Stimulated activated CD4-positive, alpha-beta T cell treated with anti-CD3 and anti-CD28 coated beads, Interleukin-12 subunit alpha, Interleukin-12 subunit beta, amount 100 ng/mL, for 48 hours (primary cell): ENCODE data around the gene PROM1.

Experiments used
- DNase-seq, 3 donors: peaks; one replicate each; pipeline ENCODE4 v3.0.0-alpha.2; 2020; ENCODE audit warnings: low read depth in 2 of 3, low spot score in 1 of 3

Gene PROM1

DNA sequence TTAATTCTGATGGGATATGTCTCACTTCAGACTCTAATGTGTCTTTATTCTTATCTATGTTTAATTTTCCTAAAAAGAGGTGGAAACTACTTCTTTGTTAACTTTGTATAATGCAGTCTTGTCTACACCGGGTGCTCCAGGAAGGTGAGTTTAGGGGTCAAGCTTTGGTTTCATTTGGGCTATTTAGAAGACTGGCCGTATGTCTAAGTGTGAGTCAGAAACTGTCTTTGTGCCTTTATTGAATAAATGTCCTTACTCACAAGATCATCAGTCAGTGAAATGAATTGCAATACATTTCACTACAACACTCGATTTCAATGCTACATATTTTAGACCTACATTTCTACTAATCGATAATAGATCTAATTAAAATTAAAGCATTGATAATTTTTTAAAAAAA, 56.2 kb downstream of the PROM1 start:
- no peak for DNase-seq

DNA sequence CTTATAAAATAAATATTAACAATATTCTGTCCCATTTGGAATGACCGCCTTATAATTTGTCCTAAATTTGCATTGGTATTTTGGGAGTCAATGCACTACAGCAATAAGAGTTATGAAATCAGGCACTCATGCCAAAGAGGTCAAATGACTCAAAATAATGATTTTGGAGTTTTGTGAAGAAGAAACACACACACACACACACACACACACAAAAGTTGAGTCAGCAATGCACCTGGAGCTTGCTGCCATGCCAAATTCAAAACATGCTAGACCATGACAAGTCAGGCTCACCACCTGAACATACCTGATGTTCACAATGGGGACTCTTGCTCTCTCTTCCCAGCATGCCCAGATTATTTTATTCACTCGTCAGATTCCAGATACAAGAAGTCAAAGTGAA, 56.7 kb downstream of the PROM1 start:
- no peak for DNase-seq

DNA sequence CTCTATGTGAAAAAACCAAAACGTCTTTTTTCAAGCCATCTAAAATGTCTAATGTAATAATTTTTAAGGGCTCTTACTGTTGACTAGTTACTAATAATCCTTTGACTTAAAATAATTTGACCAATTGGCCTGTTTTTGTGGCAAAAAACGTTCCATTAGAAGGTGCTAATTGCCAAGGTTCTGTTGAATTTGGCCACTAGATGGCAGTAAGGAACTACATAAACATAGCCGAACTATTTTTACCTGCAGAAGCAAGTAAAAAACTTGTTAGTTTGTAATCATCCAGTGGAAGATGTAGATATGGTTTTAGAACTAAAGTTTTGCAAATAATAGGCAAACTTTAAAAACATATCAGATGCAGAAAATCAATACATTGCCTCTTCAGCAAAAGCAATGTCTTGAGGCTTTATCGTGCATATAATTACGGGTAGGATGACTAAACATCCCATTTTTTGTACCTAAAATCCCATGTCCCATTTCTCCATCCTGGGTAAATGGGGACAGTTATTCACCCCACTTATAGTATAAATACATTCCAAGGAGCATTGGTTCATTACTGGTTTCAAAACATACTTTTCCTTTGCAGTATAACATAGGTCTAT, 57.6 kb downstream of the PROM1 start:
- peak in 1 of 3 donors; percentile 46 for DNase-seq

DNA sequence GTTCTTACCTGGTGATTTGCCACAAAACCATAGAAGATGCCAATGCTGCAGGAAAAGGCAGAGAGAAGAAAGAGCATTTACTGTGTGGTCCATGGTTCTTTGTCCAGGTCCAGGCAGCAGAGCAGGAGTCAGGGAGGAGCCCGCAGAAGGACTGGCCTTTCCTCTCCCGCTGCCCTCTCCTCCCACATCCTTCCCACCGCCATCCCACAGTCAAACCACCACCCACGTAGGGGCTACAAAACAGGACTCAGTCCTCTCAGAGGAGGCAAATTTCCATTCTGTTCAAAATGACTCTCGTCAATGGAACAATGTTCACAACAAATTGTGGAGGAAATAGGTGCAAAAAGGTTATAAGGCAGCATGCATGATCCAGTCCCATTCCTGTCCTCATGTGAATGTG, 58.6 kb downstream of the PROM1 start:
- DNase-seq = no peak

DNA sequence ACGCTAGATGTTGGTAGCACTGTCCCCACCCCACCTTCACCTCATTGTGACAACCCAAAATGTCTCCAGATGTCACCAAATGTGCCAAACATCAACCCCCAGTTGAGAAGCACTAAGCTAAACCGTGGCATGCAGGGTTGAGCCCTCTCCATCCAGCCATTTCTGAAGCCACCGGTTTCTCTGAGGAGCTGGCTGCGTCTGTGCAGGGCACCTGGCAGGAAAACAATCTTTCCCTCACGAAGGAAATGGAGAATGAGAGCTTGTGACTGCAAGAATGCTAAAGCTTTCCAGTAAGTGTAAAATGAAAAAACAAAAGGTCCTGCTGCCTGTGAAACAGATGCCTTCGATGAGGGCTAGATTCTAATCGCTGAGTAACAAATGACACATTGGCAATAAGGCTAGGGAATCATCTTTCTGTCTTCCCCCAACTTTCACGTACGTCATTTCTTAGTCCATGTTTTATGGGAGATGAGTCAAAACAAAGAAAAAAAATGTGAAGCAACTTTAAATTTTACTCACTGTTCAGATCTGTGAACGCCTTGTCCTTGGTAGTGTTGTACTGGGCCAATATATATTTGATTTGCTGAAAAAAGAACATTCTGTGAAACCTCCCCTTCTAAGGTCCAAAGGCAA, 59.9 kb downstream of the PROM1 start:
- DNase-seq = no peak

DNA sequence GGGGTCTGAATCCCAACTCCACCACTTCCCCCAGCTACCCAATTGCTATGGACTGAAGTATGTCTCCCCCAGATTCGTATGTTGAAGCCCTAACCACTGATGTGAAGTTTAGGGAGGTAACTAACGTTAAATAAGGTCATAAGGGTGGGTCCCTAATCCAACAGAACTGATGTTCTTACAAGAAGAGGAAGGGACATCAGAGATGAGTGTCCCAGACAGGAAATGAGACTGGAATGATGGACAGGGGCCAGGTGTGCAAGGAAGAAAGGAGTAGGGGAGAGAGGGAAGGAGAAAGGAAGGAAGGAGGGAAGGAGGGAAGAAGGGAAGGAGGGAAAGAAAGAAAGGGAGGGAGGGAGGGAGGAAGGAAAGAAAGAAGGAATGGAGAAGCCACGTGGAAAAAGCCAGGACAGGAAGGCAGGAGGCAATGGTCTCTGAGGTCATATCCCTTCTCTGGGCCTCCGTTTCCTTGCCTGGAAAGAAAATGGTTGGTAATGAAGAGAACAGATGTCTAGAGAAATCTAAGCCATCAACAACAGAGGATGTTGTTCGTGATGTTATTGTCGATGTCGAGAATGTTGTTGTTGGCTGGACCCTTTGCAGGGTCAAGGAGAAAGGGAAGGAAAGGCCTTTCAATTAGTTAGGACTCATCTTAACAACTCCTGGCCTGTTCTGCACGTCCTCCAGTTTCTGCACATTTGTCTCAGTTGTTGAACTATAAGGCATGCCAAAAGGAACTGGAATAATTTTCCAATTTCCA, 61.8 kb downstream of the PROM1 start:
- DNase-seq = no peak

DNA sequence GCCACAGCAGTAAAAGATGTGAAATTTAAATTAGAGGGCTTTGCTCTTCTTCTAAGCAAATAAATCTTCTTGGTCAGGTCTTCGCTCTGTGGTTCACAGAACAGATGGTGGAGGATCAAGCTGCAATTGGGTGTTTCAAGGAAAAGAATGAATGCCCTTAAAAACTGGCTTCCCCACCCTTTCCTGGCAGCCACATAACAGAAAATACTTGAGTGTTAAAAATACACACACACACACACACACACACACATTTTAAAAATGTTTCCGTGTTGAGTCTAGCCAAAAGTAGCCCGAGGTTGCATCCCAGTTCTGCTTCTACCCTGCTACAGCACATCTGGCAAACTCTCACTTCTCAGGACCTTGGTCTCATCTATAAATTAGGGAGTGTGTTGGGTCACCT, 64.2 kb downstream of the PROM1 start:
- DNase-seq = no peak

DNA sequence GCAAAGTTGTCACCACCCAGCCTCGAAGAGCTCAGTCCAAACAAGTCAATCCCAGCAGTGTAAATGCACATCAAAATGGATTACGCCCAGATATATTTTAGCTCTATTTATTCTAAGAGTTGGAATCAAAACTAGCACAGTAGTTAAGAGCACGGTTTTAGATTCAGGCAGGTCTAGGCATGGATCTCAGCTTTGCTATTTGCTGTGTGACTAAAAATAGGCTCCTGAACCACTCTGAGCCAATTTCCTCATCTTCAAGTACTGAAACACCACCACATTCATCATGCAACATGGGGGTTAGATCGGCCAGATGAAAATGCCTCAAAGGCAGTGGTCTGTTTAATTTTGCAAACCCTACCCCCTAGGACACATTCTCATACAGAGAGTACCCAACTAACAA, 65.0 kb downstream of the PROM1 start:
- no peak for DNase-seq

DNA sequence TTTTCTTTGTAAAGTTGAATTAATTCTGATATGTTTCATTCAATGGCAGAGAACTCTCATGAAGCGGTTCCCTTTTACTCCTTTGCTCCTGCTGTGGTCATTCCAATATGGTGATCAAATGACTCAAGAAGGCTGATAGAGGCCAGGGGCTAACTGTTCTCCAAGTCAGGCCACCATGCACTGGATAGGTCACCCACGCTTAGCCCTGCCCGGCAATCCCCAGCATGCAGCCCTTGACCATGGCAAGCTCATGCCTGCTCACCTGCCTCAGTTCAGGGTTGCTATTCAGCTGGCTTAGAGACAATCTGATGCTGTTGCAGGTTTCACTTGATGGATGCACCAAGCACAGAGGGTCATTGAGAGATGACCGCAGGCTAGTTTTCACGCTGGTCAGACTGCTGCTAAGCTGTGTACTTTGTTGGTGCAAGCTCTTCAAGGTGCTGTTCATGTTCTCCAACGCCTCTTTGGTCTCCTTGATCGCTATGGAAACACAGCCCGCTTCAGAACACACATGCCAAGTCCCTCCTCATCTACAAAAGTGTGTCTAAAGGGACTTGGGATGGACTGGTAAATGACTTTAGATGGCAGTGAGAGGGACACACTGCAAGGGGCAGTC, 65.7 kb downstream of the PROM1 start:
- DNase-seq = no peak

DNA sequence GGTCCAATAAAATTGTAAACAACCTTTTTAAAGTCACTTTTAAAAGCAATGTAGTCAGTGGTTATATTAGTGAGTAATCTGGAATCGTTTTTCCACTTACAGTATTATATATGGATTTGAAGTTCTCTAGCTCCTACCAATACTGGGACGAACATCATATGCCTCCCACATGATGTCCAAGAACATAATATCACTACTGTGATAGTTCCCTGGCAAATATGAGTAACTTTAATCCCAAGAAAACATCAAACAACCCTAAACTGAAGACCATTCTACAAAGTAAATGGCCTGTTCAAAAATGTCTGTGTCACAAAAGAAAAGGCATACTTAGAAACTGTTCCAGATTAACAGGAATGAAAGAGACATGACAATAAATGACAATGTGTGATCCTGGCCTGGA, 67.3 kb downstream of the PROM1 start:
- DNase-seq = no peak

DNA sequence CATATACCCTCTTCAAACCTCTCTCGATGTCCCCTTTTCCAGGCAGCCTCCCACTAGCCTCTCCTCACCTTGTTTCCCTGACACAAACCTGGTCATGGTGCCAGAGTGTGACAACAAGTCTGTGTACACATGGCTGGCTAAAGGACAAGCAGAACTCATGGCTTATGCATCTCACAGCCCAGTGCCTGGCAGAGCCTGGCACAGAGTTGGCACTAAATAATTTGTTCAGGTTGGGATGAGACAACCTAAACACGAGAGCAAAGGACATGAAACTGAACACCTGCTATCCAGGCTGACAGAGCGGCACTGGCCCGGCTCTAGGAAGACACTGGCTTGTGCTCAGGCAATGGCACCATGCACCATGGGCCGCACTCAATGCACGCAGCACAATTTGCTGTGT, 72.7 kb downstream of the PROM1 start:
- DNase-seq = no peak

DNA sequence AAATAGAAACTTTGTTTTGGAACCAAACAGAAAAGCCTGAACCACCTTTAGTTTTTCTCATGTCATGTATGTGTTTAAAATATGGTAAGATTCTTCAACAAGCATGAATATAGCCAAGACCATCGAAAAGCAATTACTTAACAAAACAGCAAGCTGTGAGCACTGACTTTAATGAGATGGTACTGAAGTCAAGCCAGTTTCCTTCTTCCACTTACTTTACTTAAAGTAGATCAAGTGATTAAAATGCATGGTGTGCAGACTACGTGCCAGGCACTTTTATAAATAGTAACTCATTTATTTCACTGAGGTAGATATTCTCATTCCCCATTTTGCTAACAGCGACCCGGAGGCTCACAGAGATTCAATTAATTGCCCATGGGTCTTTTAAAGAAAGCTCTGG, 74.7 kb downstream of the PROM1 start:
- no peak for DNase-seq

DNA sequence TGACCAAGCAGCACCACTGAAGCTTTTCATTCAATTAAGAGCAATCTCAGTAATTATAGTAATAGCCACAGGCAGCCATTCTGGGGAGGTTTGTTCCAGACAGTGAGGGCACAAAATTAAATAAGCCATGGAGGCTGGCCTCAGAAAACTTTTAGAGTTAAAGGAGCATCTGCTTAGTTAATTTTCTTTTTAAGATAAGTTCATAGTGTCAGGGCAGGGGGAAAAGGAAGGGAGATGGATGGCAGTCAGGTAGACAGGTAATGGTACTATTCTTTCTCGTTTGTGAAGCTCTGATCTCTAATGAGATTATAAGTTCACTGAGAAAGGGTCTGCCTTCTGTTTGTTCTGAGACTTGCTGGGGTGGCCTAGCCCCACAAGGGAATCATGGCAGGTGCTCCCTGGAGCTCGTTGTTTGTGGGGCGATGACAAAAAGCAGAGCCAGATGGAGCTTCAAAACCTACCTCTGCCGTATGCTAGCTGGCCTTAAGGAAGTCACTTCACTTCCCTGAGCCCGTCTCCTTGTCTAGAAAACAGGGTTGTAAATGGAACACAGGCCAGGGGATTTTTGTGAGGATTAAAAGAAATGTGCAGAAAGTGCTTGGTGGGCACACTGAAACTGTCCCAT, 76.2 kb downstream of the PROM1 start:
- DNase-seq = no peak

DNA sequence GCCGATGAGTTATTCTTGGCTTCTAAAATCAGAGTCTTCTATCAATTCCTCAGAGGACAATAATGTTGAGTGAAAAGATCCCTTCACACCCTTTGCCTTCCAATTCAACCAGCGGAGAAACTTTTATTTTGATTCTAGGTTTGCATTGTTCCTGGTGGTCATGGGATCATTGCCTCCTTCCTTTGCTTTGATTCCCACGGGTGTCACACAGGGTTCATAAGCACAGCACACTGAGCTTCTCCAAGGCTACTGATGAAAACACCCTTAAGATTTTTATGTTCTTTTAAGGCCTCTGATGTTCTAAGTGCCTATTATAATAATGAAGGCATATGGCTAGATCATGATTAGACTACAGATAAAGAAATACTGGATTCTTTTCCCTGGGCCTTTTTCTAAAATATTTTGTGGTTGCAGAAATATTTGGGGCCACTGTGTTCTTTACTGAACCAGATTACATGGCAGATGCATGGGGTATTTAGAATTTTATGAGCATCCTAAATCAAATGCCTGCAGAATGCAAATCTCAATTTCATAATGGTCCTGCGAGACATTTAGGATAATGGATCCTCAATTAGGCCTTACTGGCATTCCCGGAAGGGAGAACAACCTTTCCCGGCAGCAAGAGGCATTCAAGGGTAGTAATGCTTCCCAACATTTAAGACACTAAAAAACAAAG, 76.9 kb downstream of the PROM1 start:
- no peak for DNase-seq

DNA sequence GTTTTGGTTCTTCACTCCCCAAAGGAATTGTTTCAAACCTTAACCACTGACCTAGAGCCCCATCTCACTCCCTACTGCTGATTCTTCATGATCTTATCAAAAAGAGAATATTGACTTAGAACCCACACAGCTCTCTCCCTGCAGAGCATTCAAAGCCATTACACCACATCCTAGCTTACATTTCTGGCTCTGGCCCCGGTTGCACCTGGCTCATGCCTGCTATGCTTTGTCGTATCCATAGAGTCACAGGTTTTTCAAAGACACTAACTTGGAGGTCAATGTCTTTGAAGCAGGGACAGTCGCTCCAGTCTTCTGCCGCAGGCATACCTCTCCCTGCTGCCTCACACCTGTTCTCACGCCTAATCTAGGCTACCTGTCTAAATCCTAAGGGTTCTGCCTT, 78.1 kb downstream of the PROM1 start:
- no peak for DNase-seq

DNA sequence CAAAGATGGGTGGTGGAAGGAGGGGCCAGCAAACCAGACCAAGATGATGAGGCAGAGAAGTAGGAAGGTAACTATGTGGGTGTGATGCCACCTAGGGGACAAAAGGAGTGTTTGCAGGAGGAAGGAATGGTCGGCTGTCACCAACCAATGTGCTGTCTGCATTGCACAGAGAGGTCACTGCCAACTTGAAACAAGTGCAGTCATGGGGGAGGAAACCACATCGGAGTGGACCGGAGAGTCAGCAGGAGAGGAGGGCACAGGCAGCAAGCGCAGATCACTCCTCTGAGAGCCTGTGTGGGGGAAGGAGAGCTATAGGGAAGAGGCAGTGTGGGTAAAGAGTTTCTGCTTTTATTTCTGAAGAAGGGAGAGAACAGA, 82.4 kb downstream of the PROM1 start:
- DNase-seq = peak; percentile 17 to 45 (median 19)

DNA sequence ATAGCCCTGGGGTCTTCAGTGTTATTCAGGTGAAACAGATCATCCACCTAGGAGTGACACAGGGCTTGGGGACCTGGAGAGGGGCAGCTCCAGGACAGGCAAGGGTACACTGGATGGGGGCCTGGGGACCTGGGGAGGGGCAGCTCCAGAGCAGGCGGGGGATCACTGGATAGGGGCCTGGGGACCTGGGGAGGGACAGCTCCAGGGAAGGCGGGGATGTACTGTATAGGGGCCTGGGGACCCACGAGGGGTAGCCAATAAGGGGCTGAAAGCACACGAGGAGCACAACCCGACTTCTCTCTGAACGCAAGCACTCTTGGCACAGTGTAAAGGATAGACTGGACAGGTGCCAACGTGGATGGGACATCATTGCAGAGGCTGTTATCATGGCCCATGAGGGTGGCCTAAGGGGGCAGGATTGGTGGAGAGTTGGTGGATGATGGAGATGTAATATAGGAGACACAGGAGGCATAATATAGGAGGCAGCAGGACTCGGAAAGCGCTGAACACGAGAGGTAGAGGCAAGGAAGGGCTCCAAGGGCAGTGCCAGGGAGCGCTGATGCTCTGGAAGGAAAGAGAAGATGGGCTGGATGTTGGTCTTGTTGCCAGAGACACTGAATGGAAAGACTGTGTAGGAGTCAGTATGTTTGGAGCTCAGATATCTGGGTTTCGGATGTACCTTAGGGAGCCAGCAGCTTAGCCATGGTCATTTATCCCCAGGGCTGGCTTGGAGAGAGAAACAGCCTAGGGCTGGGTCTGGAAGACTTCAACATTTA, 82.9 kb downstream of the PROM1 start:
- no peak for DNase-seq

DNA sequence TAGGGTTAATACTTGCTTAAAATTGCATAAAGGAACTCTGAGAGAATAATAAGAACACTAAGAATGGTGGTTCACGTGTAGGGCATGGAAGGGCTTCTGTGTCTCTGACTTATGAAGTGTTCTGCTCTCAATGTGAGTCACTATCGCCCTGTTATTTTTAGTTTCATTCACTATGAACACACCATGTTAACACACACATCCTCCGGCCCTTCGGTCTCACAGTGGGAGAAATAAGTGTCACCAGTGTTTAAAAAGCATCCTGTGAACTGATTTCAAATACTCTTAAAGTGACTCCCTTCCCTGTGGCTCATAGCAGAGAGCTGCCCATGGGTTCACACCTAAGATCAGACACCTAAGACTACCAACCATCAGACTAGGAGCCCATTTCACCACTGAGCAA, 87.0 kb downstream of the PROM1 start:
- no peak for DNase-seq

DNA sequence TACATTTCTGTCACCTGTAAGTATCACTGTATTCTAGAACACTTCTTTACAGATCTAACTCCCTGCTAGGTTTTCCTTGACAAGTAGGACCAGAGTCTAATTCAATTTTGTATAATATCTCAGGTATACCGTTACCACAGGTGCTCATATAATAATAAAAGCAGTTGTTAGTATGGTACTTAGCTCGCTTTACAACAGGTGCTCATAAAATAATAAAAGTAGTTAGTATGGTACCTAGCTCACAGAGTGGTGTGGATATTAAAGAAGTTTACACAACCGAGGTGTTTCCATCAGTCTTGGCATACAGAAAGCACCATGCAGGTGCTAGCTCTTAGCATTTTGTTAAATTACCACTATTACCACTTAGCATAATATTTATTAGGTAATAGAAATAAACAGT, 88.0 kb downstream of the PROM1 start:
- DNase-seq = no peak

DNA sequence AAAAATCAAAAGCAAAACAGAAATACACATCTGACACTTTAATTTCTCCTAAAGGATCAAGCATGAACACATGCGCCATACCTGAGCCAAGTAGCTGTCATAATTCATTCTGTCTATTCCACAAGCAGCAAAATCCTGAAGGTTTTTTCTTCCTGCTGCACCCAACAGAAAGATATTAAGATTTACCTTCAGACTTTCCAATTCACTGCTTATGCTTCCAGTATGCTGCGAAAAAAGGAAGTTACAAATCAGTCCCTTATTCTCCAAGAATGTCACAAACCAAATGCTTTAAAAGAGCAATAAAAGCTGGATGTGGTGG, 91.7 kb downstream of the PROM1 start:
- DNase-seq = no peak
